ENCODE measurements around the gene CHDH.

DNA sequence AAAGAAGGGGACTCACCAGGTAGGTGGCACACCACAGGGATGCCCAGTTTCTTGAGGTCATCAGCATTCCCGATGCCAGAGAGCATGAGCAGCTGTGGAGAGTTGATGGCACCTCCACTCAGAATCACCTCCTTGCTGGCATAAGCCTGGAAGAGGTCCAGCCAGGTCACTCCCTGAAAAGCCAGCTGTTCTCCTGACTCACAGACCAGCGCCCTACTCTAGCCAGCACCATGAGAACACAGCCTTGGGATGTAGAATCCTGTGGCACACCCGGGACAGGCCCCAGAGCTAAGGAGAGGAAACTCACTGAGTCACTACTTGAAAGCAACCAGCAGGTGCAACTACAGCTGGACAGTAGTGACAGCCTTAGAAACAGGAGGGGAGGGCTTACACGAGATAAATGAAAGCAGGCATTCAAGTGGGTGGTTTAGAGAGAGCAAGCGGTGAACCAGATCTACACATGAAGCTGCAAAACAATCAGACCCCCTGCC is 24.5 kb downstream of the CHDH start:
- TF ChIP-seq CTCF (IDR thresholded peaks at IDR 0.05; ENCODE audit: low read length): no peak
- no peak for TF ChIP-seq EZH2 (IDR thresholded peaks at IDR 0.05; ENCODE audit: borderline replicate concordance, low read length)
